Inflammatory macrophage treated with lipopolysaccharide for 1 hour (primary cell): ENCODE results near the gene PCCA.
"Not testable (repeated sequence)": the region's sequence is repeated elsewhere in the genome, so short reads cannot be mapped to it uniquely, and the experiment has no call there.

Experiments used
- DNase-seq, 2 donors: peaks; one replicate each; pipeline ENCODE4 v3.0.0-alpha.2; 2020 to 2022

PCCA gene

GRCh38 chr13:100197591-100198365 lies 108.9 kb downstream of the PCCA start:
- DNase-seq, result no peak

GRCh38 chr13:100203696-100204367 lies 114.9 kb downstream of the PCCA start:
- DNase-seq, result peak in 1 of 2 donors; percentile 21

- DNase-seq, result no peak
These were observed 119.1 kb downstream of the PCCA start for GRCh38 chr13:100208002-100208401.

DNA sequence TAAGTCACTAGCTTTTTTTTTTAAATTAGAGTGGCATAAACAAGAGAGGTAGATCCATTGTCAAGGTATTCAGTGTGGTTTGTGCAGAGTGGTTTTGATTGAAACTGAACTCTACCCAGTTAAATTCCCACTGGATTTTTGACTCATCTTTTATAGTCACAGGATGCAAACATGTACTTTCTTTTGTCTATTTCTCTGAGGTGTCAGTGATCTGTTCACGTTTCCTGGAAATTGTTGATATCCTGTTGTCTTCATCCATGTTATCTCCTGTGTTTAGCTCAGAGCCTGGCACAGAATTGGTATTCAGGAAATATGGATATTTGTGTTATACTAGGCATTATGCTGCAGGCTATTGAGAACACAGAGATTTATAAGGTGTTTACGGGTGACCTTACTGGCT lies 119.7 kb downstream of the PCCA start:
- DNase-seq, result no peak

DNA sequence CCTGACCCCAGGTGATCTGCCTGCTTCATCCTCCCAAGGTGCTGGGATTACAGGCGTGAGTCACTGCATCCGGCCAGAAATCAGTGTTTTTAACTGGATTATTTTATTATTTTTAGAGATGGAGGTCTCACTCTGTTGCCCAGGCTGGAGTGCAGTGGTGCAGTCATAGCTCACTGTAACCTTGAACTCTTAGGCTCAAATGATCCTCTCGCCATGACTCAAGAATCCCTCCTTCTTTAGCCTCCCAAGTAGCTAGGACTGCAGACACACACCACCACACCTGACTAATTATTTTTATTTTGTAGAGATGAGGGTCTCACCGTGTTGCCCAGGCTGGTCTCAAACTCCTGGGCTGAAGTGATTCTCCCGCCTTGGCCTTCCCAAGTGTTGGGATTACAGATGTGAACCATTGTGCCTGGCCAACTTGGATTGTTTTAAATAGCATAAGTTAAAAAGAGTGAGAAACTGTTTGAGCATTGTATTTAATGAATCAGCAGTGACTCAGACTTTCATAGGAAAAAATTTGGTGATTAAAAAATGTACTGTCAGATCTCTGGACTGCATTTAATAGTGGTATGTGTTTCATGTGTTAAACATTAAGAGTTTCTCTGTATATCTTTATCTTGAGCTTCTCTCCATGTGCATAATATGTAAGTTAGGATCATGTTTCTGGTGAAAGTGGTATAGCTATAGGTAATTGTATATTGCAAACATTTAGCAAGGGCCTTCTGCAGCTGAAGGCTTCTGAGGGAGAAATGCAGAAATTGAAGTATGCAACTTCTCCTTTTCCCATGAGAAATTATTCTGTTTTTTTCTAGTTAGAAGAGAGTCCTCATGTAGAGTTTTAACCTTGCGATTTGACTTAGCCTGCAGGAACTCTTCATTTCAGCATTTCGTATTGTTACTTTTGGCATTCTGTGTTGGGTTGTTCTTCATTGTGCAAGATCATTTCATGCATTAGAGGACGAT lies 121.2 kb downstream of the PCCA start:
- peak; percentile 41 to 50 for DNase-seq

GRCh38 chr13:100211016-100211710 lies 122.3 kb downstream of the PCCA start:
- peak; percentile 18 to 25 for DNase-seq

- peak; percentile 71 to 76 for DNase-seq
These were observed 124.1 kb downstream of the PCCA start for GRCh38 chr13:100212904-100213553.

- no peak for DNase-seq
These were observed 124.7 kb downstream of the PCCA start for GRCh38 chr13:100213576-100213975.

DNA sequence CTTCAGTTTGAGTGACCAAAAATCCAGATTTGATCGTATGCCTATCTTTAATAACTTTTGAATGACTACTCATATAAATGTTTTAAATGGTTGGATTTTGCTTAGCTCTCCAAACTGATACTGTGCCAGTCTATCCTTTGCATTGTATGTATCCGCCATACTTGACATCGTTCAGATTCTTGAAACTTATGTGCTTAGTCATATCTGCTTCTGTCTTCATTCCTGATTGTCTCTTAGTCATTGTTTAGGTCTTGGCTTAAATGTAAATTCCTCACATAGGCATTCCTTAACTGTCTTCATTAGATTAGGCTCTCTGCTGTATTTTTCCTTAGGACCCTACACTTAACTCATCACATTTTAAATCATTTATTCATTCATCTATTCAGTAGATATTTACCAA lies 126.0 kb downstream of the PCCA start:
- no peak for DNase-seq

DNA sequence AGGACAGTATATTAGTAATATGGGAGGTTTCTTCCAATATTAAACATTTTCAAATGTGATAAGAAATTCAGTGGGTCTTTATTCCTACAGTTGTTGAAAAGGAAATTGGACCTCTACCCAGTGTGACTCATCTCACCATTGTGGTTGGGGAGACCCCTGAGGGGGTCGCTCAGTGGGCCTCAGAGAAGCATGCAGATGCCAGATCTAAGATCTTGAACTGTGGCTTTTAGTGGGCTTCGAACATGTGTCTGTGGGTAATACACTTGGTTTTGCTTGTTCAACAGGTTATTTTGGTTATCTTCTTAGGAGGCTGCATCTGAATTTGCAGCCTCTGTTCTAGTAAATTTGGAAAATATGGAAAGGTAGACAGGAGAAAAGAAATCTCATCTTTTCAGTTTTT lies 132.3 kb downstream of the PCCA start:
- DNase-seq, result no peak

- not testable (repeated sequence) for DNase-seq
These were observed 135.2 kb downstream of the PCCA start for GRCh38 chr13:100223966-100224530.

DNA sequence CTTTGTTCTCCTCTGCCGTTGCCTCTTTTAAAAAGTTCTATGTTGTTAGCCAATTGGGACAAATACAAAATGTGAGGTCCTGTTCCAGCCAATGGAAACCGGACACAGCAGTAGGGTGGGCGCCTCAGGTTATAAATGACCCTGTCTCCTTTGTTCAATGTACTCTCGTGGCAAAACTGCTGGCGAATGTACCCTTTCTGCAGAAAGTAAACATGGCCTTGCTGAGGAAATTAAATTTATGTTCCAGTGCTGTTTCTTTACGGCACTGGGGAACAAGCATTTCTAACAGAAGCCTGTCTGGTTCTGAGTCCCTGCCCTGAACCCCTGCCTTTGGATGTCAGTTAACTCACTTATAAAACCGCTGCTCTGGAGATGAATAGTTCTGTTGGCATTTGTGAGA lies 140.7 kb downstream of the PCCA start:
- no peak for DNase-seq

DNA sequence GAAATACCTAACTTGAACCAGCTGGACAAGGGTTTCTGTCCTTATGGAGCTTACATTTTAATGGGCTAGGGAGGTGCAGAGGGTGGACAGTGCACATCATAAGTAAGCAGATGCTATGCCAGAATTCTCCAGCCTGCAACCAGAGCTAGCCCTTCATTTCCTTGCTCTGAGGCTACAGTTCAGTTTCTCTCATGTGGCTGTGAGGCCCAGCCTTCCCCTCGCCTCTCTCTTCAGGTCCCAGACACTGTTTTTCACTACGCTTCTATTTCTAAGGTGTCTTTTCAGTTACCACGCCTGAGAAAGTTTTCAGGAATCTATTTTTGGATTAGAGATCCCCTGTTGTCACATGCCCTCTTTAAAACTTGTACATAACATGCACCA lies 141.9 kb downstream of the PCCA start:
- no peak for DNase-seq

DNA sequence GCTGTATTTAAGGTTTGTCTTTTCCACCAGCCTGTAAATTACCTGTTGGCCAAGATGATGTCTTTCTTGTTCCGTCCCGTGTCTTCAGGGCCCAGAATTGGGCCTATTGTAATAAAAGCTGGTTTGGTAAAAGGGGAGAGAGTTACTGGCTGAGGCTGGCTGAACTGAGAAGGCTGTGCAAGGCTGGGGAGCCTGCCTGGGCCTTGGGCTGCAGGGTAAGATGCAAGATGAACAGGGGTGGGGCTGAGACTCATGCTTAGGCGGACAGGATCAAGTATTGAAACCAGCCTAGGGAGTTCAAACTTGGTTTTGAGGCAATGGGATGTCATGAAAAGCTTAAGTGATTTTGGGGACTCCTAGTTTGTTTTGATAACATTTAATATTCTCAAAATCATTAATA lies 142.3 kb downstream of the PCCA start:
- no peak for DNase-seq

DNA sequence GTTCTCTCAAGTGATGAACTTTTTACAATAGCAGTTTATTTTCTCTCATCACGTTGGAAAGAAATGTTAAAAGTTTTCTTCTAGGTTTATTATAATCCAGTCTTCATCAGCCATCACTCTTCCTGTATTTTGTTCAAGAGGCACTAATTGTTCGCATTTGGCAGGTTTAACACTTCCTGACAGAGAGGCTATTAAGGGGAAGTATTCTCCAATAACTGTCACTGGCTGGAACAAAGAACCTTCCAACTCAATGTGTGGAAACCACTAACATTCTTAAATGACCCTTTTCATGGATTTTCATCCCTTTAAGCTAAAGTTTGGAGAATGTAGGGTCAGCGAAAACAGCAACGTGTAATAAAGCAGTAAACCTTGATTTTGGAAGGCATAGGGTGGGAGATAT lies 145.1 kb downstream of the PCCA start:
- DNase-seq, result peak in 1 of 2 donors; percentile 23

DNA sequence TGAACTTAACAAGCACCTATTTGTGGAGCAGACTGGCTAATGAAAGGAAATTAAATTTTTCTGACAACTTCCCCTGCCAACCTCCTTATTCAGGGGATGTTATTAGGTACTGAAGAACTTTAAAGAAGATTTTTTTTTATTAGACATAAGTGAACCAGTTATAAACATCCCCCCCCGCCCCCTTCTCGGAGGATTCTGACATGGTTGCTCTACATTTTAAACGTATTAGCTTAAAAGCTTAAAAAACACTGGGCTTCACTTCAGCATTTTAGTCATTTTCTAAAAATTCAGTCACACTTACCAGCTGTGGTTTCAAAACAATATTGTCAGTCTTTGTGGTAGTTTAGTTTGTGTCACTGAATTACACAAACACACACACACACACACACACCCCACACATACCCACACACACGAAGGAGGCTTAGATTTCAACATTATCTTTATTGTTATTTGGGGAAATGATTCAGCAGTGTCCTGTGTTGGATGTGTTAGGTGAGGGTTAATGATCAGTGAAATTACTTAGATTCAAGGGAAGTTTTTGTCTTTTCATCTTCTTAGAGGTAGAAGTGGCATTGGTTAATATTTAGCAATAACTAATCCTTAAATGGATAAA lies 145.7 kb downstream of the PCCA start:
- DNase-seq, result peak in 1 of 2 donors; percentile 35

DNA sequence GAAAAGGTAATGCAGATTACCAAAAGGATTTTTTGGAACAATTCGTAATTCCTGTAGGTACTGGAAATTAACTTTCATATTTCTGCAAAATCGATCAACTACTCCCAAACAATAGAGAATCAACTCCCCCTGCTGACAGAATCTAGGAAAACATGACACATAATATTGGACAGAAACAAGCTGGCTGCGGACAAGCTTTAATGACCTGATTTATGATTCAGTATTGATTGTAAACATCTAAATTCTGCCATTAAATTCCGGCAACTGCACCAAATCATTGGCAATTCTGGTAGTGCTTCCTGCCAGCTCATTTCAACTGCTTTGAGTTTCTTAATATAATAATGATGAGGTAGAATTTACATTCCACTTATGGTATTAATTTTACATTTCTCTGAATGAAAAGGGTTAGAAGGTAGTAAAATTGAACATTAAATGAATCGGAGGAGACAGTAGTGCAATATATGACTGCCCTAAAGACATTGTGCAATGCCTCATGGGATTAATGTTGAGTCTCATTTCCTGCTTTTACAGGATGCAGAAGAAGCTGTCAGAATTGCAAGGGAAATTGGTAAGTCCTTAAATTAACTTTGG lies 146.5 kb downstream of the PCCA start:
- DNase-seq, result peak; percentile 80 to 81

DNA sequence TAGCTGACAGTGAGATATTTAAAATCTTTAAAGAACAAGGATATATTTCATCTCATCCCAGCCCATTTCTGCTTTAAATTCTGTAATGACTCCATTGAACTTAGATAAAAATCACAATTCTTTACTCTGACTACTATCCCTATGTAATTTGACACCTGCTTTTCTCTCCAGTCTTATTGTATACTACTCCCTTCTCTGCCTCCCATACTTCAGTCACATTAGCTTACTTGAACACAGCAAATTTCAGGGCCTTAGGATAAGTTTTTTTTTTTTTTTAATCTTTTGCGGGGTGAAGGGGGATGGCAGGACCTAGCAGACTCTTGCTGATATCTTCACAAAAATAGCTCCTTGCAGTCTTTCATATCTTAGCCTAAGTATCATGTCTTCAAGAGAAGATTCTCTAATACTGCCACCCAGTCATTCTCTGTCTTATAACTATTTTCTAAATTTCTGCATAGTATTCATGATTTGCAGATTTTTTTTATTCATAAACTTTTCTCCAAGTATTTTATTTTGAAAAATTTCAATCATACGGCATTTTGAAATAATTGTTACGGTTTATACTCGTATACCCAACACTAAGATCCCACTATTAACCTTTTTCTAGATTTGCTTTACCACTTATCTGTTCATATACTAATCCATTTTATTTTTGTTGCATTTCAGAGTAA lies 151.4 kb downstream of the PCCA start:
- DNase-seq, result no peak

- no peak for DNase-seq
These were observed 155.5 kb downstream of the PCCA start for GRCh38 chr13:100244431-100244830.

- DNase-seq, result no peak
These were observed 156.2 kb downstream of the PCCA start for GRCh38 chr13:100245104-100245503.
